Ovary (tissue), 9 donors: ENCODE results near the gene VILL. TPM values are rescaled to one million over a fixed set of nuclear protein-coding genes. Genes with fewer than 3 reads are reported as not detected.

ENCODE experiments used
- DNase-seq, 5 donors: peaks; one replicate each; pipeline ENCODE4 v3.0.0-alpha.2; 2019 to 2020
- H3K27ac ChIP-seq, 2 donors: fragments of 200-600 bp; one replicate each; pipeline versions ENCODE4 v1.5.1 to v1.8.0; 2019 to 2022
- H3K27me3 ChIP-seq: fragments of 200-600 bp; one replicate; pipeline ENCODE4 v1.8.0; 2022
- H3K36me3 ChIP-seq: fragments of 200-600 bp; sonication (generic); one replicate; pipeline ENCODE4 v1.5.1; 2019
- H3K4me1 ChIP-seq: one replicate; pipeline ENCODE4 v1.8.1; 2013; ENCODE audit warnings: mild to moderate bottlenecking, moderate library complexity; ENCODE audit not compliant: insufficient read depth
- H3K4me3 ChIP-seq: fragments of 200-600 bp; sonication (generic); one replicate; pipeline ENCODE4 v1.5.1; 2017
- H3K9me3 ChIP-seq, 2 donors: fragments of 200-600 bp in 1 of 2; sonication (generic) in 1 of 2; one replicate each; pipeline versions ENCODE4 v1.5.1 to v1.8.1; 2013 to 2019; ENCODE audit warnings: mild to moderate bottlenecking in 1 of 2, moderate library complexity in 1 of 2
- EP300 ChIP-seq: sonication (generic); formaldehyde crosslinking; IDR thresholded peaks from one replicate; pipeline ENCODE4 v1.6.1; 2017; ENCODE audit warnings: antibody characterized with exemption
- POLR2A ChIP-seq: fragments of 450-650 bp; IDR thresholded peaks from one replicate; pipeline ENCODE4 v1.6.1; 2017; ENCODE audit warnings: antibody characterized with exemption, mild to moderate bottlenecking, moderate library complexity
- WGBS, 3 donors: extraction: QIAGEN DNeasy Blood & Tissue Kit in 1 of 3; methylation state at CpG; one replicate each; pipeline versions ENCODE4 v1.1.5 to v1.1.7; 2013 to 2017; 5-methylcytosine and 5-hydroxymethylcytosine counted together
- intact Hi-C, 4 donors: fragments of 100-400 bp; cut with DNase I; formaldehyde crosslinking; loops; one replicate each; pipeline versions ENCODE4 v1.11.0 to v1.15.1; 2022 to 2023
- polyA plus RNA-seq, 2 donors: library from polyadenylated mRNA; stranded (reverse); fragments of 200-250 nt in 1 of 2; fragments of 350-450 nt in 1 of 2; fragmentation: Illumina TruSeq in 1 of 2; extraction: RNeasy Lipid Tissue Mini Kit (QIAGEN cat#74804) in 1 of 2; gene quantifications; one replicate each; pipeline ENCODE4 v1.2.3, GENCODE V29; 2013 to 2014
- total RNA-seq, 7 donors: library from RNA; depleted of rRNA in 2 of 7; stranded (reverse); fragments of >200 nt in 2 of 7; fragmentation: NEBNext Ultra II Directional in 3 of 7; extraction: Animal tissue kit (Norgen Biotek cat#: 25700) in 3 of 7; gene quantifications; one replicate each; pipeline versions ENCODE4 v1.1.0 to v1.2.4, GENCODE V29; 2016 to 2023
- TF ChIP-seq, protein P1 (sequence below), 3 donors: fragments of 450-650 bp in 2 of 3; fragments of 200-600 bp in 1 of 3; IDR thresholded peaks; one replicate each; pipeline versions ENCODE4 v1.5.1 to v1.8.0; 2016 to 2022; ENCODE audit warnings: antibody characterized with exemption in 3 of 3, mild to moderate bottlenecking in 1 of 3
- donor health status: DM: no; HTN: no; CAD: no; lungs with moderate emphysema.
- donor health status: DM: no; HTN: no; CAD: no.
- donor health status: Bipolar disorder and iron deficiency.
- donor health status: DM: yes; HTN: yes; CAD: no.
- donor health status: DM: no; HTN: no; CAD: no.
- donor health status: DM: yes; HTN: yes; CAD: no.

The VILL gene
- total and polyA plus RNA-seq, 9 donors, result 4.8 to 13.2 (median 8.8) TPM

GRCh38 chr3:38008191-38008701 is 17.7 kb downstream of the VILL start:
- intact Hi-C loops, result loop anchor here in 2 of 4 donors (10.0 kb wide), 2 partner anchors 127 to 153 kb away; partner anchors contain the start of genes ACAA1 (in 1 of the 2) and MYD88 (in 1 of the 2)
- Histone ChIP-seq H3K27ac (no peak overlapping the region), H3K27me3 (no peaks in the 10 kb centered on the region), H3K9me3 (no peaks in the 10 kb centered on the region), H3K36me3 (no peaks in the 10 kb centered on the region), H3K4me1 (no peaks in the 10 kb centered on the region), H3K4me3 (no peak overlapping the region)
- DNase-seq, result no peak
- TF ChIP-seq, protein P1, sequence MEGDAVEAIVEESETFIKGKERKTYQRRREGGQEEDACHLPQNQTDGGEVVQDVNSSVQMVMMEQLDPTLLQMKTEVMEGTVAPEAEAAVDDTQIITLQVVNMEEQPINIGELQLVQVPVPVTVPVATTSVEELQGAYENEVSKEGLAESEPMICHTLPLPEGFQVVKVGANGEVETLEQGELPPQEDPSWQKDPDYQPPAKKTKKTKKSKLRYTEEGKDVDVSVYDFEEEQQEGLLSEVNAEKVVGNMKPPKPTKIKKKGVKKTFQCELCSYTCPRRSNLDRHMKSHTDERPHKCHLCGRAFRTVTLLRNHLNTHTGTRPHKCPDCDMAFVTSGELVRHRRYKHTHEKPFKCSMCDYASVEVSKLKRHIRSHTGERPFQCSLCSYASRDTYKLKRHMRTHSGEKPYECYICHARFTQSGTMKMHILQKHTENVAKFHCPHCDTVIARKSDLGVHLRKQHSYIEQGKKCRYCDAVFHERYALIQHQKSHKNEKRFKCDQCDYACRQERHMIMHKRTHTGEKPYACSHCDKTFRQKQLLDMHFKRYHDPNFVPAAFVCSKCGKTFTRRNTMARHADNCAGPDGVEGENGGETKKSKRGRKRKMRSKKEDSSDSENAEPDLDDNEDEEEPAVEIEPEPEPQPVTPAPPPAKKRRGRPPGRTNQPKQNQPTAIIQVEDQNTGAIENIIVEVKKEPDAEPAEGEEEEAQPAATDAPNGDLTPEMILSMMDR (IDR thresholded peaks at IDR 0.05), result no peak
- TF ChIP-seq EP300 (no peak), POLR2A (no peak)
- 91 to 97% (median 93%) methylated on average over 18 to 19 of the region's 19 CpGs for WGBS, 3 donors

DNA sequence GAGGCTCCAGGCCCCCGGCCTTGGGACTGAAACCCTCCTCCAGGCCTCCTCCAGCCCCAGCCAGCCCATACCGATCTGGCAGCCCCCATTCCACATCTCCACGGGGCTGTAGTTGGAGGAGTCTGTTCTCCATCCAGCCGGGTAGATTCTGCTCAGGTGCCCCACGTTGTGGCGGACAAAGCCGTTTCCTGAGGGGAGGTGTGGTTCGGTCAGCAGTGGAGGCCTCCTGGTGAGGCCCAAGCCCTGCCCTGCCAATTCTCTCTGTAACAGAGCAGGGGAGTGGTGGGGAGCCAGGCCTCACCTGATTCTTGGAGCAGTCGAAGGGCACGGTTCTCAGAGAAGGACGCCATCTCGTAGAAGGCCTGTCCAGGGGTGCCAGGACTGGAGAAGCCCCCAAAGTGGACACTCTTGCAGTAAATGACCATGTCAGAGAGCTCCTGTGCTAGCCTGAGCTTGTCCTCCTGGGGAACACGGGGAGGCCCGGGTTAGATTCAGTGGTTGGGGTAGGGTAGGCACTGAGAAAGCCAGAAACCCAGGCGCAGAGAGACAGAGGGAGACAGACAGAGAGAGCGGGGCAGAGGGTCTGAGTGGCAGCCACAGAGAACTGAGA is 18.5 kb downstream of the VILL start:
- 68 to 78% (median 74%) methylated on average over 16 of the region's 16 CpGs for WGBS, 3 donors
- no peaks in the 10 kb centered on the region for H3K9me3 ChIP-seq
- DNase-seq, result no peak
- TF ChIP-seq EP300, result no peak
- TF ChIP-seq, protein P1 (IDR thresholded peaks at IDR 0.05), result no peak
- TF ChIP-seq POLR2A, result no peak
- H3K4me3 ChIP-seq, result no peak overlapping the region
- H3K27me3 ChIP-seq, result no peaks in the 10 kb centered on the region
- no peaks in the 10 kb centered on the region for H3K4me1 ChIP-seq
- H3K36me3 ChIP-seq, result no peaks in the 10 kb centered on the region
- intact Hi-C loops, result loop anchor here in 2 of 4 donors (10.0 kb wide), 2 partner anchors 126 to 154 kb away; partner anchors contain the start of genes ACAA1 (in 1 of the 2) and MYD88 (in 1 of the 2)
- no peak overlapping the region for H3K27ac ChIP-seq

DNA sequence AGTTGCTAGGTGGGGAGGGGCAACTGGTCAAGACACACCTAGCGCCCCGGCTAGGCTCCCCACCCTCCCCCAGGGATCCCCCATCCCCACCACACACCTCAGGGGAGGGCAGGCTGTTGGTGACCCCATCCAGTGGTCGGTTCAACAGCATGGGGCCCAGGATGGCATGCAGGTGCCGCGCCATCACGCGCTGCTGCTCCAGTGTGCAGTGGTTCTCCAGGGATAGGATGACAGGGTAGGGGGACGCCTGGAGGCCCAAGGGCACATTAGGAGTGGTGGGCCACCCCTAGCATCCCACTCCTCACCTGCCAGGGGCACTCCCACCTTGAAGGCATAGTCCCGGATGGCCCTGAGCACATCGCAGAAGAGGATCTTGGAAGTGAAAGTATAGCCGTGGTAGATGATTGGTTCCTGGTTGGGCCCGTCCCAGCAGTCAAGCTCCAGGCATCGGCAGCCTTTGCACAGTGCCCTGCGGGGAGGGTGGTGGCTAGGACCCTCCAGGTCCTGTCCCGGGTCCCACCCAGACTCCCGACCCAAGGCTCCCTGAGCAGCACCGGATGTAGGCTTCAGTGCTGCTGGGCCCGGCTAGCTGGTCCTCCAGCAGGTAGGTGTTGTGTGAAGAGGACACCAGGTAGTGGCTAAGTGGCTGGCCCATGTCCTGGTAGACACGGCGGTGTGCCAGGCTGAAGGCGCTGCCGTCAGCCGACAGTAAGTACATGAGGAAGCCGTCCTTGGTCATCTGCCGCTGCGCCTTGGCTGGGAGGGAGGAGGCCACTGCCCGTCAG is 19.4 kb downstream of the VILL start:
- no peaks in the 10 kb centered on the region for H3K4me1 ChIP-seq
- H3K36me3 ChIP-seq, result no peaks in the 10 kb centered on the region
- no peaks in the 10 kb centered on the region for H3K27me3 ChIP-seq
- peak in 1 of 5 donors; percentile 35 for DNase-seq
- WGBS, 3 donors, result 89 to 91% (median 89%) methylated on average over 18 to 27 of the region's 27 CpGs
- no peak overlapping the region for H3K27ac ChIP-seq
- no peaks in the 10 kb centered on the region for H3K9me3 ChIP-seq
- H3K4me3 ChIP-seq, result no peak overlapping the region
- TF ChIP-seq EP300 (no peak), POLR2A (no peak)
- TF ChIP-seq, protein P1 (IDR thresholded peaks at IDR 0.05), result no peak
- intact Hi-C loops, result loop anchor here in 2 of 4 donors (10.0 kb wide), 2 partner anchors 125 to 155 kb away; partner anchors contain the start of genes ACAA1 (in 1 of the 2) and MYD88 (in 1 of the 2)

DNA sequence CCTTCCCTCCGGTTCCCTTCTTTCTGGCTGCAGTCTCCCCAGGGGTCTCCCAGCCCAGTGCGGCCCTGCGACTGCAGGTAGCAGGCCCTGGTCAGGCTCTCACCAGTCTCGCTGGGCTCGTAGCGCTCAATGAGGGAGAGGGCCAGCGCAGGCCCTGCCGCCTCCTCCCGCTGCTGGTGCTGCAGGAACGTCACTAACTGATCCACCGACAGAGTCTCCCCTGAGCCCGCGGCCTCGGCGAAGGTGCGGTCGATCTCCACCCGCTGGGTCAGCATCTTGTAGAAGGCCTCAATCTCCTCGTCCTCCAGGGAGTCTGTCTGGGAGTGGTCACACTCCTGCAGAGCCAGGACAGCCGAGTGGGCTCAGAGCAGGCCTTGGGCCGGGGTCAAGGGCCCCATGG is 20.5 kb downstream of the VILL start:
- DNase-seq, result peak in 3 of 5 donors; percentile 19 to 32 (median 31)
- H3K36me3 ChIP-seq, result no peaks in the 10 kb centered on the region
- intact Hi-C loops, result no loop called here
- no peaks in the 10 kb centered on the region for H3K27me3 ChIP-seq
- no peak overlapping the region for H3K4me3 ChIP-seq
- H3K27ac ChIP-seq, result no peak overlapping the region
- WGBS, 3 donors, result 87 to 91% (median 90%) methylated on average over 21 of the region's 21 CpGs
- H3K9me3 ChIP-seq, result peaks cover 0 to 1% of the 10 kb centered on the region in 2 donors
- no peak for TF ChIP-seq POLR2A
- TF ChIP-seq, protein P1 (IDR thresholded peaks at IDR 0.05), result no peak
- no peak for TF ChIP-seq EP300
- no peaks in the 10 kb centered on the region for H3K4me1 ChIP-seq
